ENCODE measurements around the gene WWC2.
A peak's percentile ranks its signal among the peaks of the same experiment; 100 is the strongest.

The WWC2 gene

GRCh38 chr4:183205193-183205592 lies 106.1 kb downstream of the WWC2 start:
- no peak for DNase-seq

DNA sequence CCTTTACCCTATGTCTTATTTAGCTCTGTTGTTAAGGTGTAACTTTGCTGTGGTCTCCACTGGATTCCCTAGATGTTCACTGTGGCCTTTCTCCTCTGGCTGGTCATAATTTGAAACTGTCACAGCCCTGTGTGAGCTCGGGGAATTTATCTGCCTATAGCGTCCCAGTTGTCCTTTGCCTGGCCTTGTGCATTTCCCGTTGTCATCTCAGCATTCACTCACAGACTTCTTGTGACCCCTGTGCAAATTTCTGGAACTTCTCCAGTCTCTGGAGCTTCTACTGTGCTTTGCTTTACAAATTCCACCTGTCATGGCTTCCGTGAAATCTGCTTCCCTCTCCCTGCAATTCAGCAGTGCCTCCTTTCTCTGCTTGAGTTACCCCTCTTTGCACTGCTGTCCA lies 106.7 kb downstream of the WWC2 start:
- DNase-seq = no peak

DNA sequence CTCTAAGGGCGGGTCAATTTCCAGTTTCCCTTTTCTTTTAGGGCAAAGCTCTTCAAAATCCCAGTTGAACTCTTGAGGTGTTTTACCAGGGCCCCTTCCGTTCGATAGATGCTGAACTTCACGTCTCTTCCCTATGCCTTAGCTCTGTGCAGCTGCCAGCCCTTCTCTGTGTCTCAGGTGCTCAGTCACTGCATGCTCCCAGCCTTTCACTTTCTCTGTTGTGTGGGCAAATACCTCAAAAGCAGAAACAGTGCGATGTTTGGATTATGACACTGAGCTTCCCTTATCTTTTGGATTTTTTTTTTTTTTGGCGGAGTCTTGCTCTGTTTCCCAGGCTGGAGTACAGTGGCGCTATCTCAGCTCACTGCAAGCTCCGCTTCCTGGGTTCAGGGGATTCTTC lies 112.5 kb downstream of the WWC2 start:
- DNase-seq = no peak

GRCh38 chr4:183213996-183214395 lies 114.9 kb downstream of the WWC2 start:
- DNase-seq = no peak

DNA sequence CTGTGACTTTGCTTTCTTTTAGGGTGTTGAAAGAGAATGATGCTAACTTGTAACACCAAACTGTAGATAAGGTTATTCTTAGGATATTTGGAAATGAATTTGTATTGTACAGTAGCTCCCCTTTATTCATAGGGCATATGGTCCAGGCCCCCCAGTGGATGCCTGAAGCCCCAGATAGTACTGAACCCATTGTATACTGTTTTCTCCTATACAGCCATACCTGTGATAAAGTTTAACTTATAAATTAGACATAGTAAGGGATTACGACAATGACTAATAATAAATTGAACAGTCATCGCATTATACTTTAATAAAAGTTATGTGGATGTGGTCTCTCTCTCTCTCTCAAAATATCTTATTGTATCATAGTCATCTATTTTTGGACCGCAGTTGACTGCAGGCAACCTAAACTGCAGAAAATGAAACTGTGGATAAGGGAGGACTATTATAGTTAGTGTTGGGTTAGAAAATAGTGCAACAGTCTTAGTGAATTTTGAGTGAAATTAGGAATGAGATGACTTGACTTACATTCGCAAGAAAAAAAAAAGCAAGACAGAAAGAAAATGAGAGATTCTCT lies 115.9 kb downstream of the WWC2 start:
- no peak for DNase-seq

DNA sequence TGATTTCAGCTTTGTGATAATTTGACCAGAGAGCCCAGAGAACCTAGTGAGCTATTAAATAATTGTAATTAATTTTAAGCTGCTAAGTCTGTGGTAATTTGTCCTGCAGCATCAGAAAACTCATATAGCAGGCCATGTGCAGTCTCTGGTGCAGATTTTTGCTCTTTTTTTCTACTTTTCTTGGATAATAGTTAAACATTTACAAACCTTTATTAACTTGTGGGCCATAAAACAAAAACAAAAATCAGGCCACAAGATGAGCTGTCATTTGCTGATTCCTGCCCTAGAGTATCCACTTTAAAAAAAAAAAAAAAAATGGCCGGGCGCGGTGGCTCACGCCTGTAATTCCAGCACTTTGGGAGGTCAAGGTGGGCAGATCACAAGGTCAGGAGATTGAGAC lies 121.2 kb downstream of the WWC2 start:
- no peak for DNase-seq

- DNase-seq = no peak
Observed at GRCh38 chr4:183223053-183223452, 124.0 kb downstream of the WWC2 start.

DNA sequence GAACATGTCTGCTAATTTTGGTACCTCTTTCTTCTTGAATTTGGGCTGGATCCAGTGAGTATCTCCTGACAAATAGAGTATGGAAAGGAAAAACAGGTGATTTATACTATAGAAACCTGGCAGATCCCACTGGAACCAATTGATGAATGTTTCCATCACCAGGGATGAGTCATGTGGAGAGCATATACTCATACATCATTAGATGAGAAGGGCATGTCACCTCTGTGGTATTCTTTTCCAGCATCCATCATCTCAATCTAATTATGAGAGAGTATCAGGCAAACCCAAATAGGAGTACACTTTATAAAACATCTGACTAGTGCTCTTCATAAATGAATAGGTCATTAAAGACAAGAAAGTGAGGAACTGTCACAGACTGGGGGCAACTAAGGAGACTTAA lies 130.3 kb downstream of the WWC2 start:
- no peak for DNase-seq

DNA sequence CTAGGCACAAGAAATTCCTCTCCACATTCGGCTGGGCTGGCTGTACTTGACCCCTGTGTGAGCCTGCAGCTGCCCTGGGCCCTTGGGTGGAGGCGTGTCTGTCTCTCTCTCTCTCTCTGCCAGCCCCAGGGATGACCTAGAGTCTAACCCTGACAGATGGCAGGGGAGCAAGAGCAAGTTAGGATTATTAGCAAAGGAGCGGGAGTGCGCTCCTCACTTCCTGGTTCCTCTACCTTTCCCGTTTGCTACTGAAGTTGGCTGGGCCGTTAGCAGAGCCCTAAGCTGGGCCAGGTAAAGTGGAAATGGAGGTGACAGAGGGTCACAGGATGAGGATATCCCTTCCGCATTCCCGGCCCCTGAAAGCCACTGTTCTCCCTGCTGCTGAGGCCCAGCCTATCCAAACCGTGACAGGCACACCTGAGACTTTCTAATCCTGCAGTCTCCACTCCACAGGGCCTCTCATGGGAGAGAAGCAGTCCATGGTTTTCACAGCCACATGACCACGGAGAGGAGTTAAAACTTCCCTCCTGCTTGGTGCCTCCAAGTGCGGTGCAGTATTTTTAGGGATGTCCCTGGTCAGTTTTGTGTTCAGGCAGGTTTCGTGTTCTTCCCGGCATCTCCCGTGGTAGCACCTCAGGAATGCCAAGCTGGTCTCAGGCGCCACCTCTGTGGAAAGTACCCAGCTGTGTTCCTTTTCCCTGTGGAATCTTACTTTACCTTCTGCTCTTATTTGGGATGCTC lies 141.7 kb downstream of the WWC2 start:
- DNase-seq = peak; percentile 72

GRCh38 chr4:183241322-183241640 lies 142.2 kb downstream of the WWC2 start:
- DNase-seq = peak; percentile 89

- DNase-seq = no peak
Observed at GRCh38 chr4:183241721-183242151, 142.7 kb downstream of the WWC2 start.

DNA sequence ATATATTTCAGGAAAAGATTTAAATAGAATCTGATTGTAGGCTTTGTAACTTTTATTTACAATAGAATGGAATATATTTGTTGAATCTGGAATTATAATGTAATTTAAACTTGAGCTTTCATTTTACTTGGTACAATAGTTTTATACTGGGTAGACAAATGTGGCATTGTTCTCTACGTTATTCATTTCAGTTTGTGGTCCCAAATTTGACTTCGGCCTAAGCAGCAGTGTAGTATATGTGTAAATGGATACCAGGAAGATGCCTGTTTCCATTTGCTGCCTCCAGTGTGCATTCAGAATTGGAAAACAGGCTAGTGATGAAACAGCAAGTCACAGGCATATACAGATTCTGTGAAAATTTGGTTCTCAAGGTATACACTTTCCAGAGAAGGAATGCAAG lies 143.2 kb downstream of the WWC2 start:
- DNase-seq = no peak

GRCh38 chr4:183244019-183244418 lies 145.0 kb downstream of the WWC2 start:
- no peak for DNase-seq

DNA sequence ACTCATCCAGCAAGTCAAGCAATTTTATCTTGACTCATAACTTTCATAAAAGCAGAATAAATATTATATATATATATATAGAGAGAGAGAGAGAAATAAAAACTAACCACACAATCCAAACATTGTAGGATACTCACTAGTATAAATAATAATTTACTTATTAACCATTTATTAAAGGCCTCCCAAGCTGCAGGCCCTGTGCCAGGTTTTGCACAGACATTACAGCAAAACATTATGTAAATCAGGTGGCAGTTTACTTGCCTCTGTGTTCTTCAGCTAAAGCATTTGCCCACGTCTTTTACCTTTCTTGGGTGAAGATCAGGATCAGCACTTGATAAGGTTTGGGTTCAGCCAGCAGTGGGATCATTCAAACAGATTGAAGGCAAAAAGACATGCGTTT lies 145.4 kb downstream of the WWC2 start:
- no peak for DNase-seq

DNA sequence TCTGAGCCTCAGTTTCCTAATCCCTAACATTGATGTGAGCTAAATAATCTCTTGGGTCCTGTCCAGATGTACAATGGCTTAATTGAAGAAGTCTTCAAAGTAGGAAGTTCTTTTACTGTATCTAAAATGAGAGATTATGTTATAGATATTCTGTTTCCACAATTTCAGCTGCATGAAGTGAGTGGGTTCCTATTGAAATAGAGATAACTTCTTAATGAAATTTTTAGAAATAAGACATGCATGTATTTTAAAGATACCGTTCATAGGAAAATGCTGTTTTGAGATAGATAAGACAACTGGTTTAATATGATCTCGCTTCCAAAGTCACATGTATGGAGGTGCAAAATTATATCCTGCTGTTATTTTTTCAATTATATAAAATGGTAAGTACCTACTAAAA lies 149.1 kb downstream of the WWC2 start:
- no peak for DNase-seq

DNA sequence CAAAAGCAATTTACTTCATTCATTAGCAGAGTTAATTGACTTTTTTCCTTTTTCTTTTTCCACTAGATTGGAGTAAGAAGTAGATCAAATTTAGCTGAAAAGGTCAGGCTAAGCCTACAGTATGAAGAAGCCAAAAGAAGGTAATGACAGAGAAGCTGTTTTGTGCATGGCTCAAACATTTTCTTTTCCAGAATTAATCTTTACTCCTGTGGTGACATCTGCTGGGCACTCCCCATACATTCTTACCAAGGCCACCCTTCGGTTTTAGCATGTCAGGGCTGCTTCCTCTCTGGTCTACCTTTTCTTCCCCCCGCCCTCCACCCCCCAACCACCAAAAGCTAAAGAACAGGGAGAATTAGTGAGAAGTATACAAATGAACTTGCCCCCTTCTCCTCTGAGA lies 150.8 kb downstream of the WWC2 start:
- no peak for DNase-seq

DNA sequence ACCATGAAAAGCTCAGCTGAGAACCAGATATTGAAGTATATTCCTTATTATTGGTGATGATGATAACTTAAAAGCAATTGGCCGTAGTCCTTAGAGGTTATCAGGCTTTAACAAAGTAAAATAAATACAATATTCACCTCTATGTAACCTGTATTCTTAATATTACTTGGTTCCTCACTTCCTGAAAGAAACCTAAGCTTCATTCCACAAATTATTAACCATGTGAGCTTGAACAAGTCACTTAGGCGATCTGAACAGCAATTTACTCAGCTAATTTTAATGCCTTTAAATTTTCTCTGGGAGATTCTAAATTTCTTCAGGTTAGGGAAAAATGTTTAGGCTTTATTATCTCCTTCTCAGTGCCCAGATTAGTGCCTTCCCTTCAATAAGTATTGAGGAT lies 151.8 kb downstream of the WWC2 start:
- no peak for DNase-seq

DNA sequence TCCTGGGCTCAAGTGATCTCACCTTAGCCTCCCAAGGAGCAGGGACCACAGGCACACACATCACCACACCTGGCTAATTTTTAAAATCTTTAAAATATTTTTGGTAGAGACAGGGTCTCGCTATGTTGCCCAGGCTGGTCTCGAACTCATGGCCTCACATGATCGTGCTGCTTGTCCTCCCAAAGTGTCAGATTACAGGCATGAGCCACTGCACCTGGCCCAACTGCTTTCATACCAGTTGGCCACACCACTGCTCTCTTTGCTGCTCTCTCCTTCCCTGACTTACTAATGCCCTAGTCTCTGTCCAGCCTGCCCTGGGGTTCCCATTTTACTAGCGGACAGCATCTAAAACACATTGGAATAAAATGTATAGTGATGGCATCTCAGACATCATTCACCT lies 153.9 kb downstream of the WWC2 start:
- no peak for DNase-seq

GRCh38 chr4:183253451-183253850 lies 154.4 kb downstream of the WWC2 start:
- DNase-seq = no peak

DNA sequence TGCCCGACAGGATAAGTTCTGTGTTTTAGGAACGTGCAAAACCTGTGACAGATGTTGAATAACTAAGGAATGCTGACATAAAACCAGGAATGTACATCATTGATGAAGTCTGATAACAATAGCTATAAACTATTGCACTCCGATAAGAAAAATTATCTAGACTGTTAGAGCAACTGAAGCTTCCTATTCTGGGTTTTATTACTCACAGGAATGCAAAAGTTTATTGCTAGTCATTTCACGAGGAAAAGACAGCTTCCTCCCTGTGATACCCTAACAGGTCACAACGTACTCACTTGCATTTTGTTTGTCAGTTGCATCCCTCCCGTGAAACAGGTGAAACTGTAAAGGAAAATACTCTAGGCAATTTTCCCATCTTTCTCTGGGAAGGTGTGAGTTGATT lies 155.1 kb downstream of the WWC2 start:
- no peak for DNase-seq

DNA sequence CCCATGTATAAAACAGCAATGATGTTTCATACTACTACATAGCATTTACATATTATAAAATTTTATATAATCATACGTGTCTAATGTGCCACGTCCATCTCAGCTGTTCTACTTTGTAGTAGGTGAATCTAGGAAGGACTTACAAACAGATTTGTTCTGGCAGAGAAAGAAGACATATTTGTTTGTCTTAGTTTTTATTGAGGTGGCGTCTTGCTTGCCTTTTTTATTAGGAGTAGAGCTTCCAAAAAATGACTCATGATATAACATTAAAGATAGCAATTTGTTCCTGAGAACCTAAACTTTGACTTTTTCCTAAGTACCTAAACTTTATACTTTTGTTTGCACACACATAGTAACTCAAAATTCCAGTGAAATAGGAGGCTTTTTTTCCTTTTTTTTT lies 156.4 kb downstream of the WWC2 start:
- DNase-seq = no peak

DNA sequence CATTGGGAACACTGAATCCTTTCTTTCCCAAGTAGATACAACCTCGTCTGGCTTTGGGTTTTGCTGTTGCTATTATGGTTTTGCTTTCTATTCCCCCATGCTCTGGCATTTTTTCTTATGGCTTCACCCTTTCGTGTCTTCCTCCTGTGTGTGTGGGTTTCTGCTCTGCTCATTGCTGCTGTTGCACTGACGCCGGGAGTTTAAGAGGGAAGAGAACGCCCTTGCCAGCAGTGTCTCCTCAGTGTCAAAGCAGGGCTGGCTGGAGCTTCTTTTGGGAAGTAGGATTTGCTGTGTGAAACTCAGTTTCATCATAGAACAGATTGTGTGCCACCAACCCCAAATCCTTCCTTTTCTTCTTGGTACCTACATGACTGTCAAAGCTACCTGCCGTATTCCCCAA lies 157.3 kb downstream of the WWC2 start:
- no peak for DNase-seq

- DNase-seq = peak; percentile 74
Observed at GRCh38 chr4:183256756-183257385, 157.8 kb downstream of the WWC2 start.

- DNase-seq = no peak
Observed at GRCh38 chr4:183257808-183258207, 158.8 kb downstream of the WWC2 start.
